A549 (cell line): ENCODE data around the gene AP2B1. TPM values are rescaled to one million over a fixed set of nuclear protein-coding genes. Genes with fewer than 3 reads are reported as not detected.

ENCODE experiments used
- ATAC-seq, 2 experiments: fragments of 200-7000 bp in 1 of 2; fragments of >200 bp in 1 of 2; cut with Nextera tagmentation in 1 of 2; cut with Tn5 transposase in 1 of 2; 3 replicates each; pipeline versions ENCODE4 v1.8.0 to v1.9.1; 2018 to 2020; ENCODE audit warnings: mild to moderate bottlenecking in 1 of 2, moderate library complexity in 1 of 2
- CTCF ChIA-PET: fragments of 300-600 bp; sonication (Branson Sonifier 250); formaldehyde crosslinking; extraction: SDS; loops from one replicate; lab custom pipeline; 2021; ENCODE audit warnings: antibody characterized with exemption, inconsistent platforms; lab: Yijun Ruan, JAX
- POLR2A ChIA-PET: fragments of 350-600 bp; formaldehyde crosslinking; extraction: SDS; loops from one replicate; lab custom pipeline; 2021; ENCODE audit warnings: antibody characterized with exemption, inconsistent platforms; lab: Yijun Ruan, JAX
- DNase-seq, 2 experiments: peaks; one replicate each; pipeline versions ENCODE4 v3.0.0 to v3.0.0-alpha.2; 2011 to 2016; ENCODE audit warnings: low read depth in 1 of 2, low spot score in 1 of 2
- FAIRE-seq: peaks from 2 replicates; lab custom pipeline; 2011; peaks lifted over from hg19 to GRCh38; lab: Jason Lieb, UNC
- H3K27ac ChIP-seq, 2 experiments: fragments of >200 bp; sonication (Bioruptor Twin); formaldehyde crosslinking; 3 replicates each; pipeline ENCODE4 v1.5.1; 2016 to 2017
- H3K4me1 ChIP-seq: fragments of >200 bp; sonication (Bioruptor Twin); formaldehyde crosslinking; 3 replicates; pipeline ENCODE4 v1.6.1; 2016
- H3K4me2 ChIP-seq: fragments of >200 bp; sonication (Bioruptor Twin); formaldehyde crosslinking; 3 replicates; pipeline ENCODE4 v1.6.1; 2016
- H3K4me3 ChIP-seq: fragments of >200 bp; sonication (Bioruptor Twin); formaldehyde crosslinking; 3 replicates; pipeline ENCODE4 v1.5.1; 2016
- H3K9me3 ChIP-seq: fragments of >200 bp; sonication (Bioruptor Twin); formaldehyde crosslinking; 3 replicates; pipeline ENCODE4 v1.6.1; 2016
- BCL3 ChIP-seq: fragments of >200 bp; sonication (Bioruptor Twin); formaldehyde crosslinking; IDR thresholded peaks from 3 replicates; pipeline ENCODE4 v1.6.1; 2016
- CBX8 ChIP-seq: fragments of 200-600 bp; sonication (generic); IDR thresholded peaks from 2 replicates; pipeline ENCODE4 v1.6.1; 2016
- CEBPB ChIP-seq, 2 experiments: fragments of >200 bp in 1 of 2; sonication (Bioruptor Twin) in 1 of 2; formaldehyde crosslinking in 1 of 2; IDR thresholded peaks; 2 replicates each; pipeline ENCODE4 v1.6.1; 2012 to 2016
- E2F6 ChIP-seq: IDR thresholded peaks from 2 replicates; pipeline ENCODE4 v1.6.1; 2012; ENCODE audit warnings: low read depth, borderline replicate concordance
- HOXA7 ChIP-seq: fragments of 250-450 bp; sonication (Bioruptor Pico); IDR thresholded peaks from 2 replicates; pipeline ENCODE4 v1.5.0; 2020; ENCODE audit warnings: mild to moderate bottlenecking, moderate library complexity
- HOXB13 ChIP-seq: fragments of 250-450 bp; sonication (Bioruptor Pico); IDR thresholded peaks from 2 replicates; pipeline ENCODE4 v1.5.0; 2020; ENCODE audit warnings: low read depth, mild to moderate bottlenecking, moderate library complexity
- HOXB5 ChIP-seq: fragments of 250-450 bp; sonication (Bioruptor Pico); IDR thresholded peaks from 2 replicates; pipeline ENCODE4 v1.5.0; 2020; ENCODE audit warnings: mild to moderate bottlenecking, moderate library complexity
- JUN ChIP-seq, 2 experiments: fragments of >200 bp; sonication (Bioruptor Twin); formaldehyde crosslinking; IDR thresholded peaks; 2 replicates in 1 of 2; 3 replicates in 1 of 2; pipeline ENCODE4 v1.6.1; 2016 to 2017
- KDM1A ChIP-seq: fragments of 200-600 bp; sonication (generic); IDR thresholded peaks from 2 replicates; pipeline ENCODE4 v1.6.1; 2016; ENCODE audit warnings: low read depth, mild to moderate bottlenecking
- KDM5A ChIP-seq: fragments of 200-600 bp; sonication (generic); IDR thresholded peaks from 2 replicates; pipeline ENCODE4 v1.6.1; 2016; ENCODE audit warnings: antibody characterized with exemption, mild to moderate bottlenecking
- MAFK ChIP-seq: fragments of 450-650 bp; IDR thresholded peaks from 2 replicates; pipeline ENCODE4 v1.6.1; 2014; ENCODE audit not compliant: partially characterized antibody
- MAX ChIP-seq: IDR thresholded peaks from 2 replicates; pipeline ENCODE4 v1.6.1; 2012
- PHF8 ChIP-seq: fragments of 200-600 bp; sonication (generic); IDR thresholded peaks from 2 replicates; pipeline ENCODE4 v1.6.1; 2016; ENCODE audit warnings: low read depth, mild to moderate bottlenecking, antibody characterized with exemption, moderate library complexity, borderline replicate concordance
- POLR2A ChIP-seq: IDR thresholded peaks from 2 replicates; pipeline ENCODE4 v1.6.1; 2012; ENCODE audit warnings: mild to moderate bottlenecking, low read length
- SMC3 ChIP-seq: fragments of >200 bp; sonication (Bioruptor Twin); formaldehyde crosslinking; IDR thresholded peaks from 3 replicates; pipeline ENCODE4 v1.6.1; 2018; ENCODE audit warnings: inconsistent platforms
- ZNF302 ChIP-seq: fragments of 250-450 bp; sonication (Bioruptor Pico); IDR thresholded peaks from 2 replicates; pipeline ENCODE4 v1.9.0; 2021; ENCODE audit warnings: inconsistent platforms, mild to moderate bottlenecking, moderate library complexity
- WGBS: methylation state at CpG from one replicate; pipeline ENCODE4 v1.1.6; 2017; ENCODE audit errors: missing lambda C conversion rate; 5-methylcytosine and 5-hydroxymethylcytosine counted together
- polyA plus RNA-seq, 4 experiments: library from polyadenylated mRNA; depleted of rRNA in 3 of 4; stranded (reverse); fragments of >200 nt; fragmentation: RNase III in 1 of 4; extraction: RNeasy Plus Mini Kit Qiagen cat#74134 plus additional on column Dnase treatment in 1 of 4; gene quantifications; 2 replicates in 3 of 4; 3 replicates in 1 of 4; pipeline ENCODE4 v1.2.3, GENCODE V29; 2011 to 2017
- TF ChIP-seq, protein P1 (sequence below): fragments of 250-450 bp; sonication (Bioruptor Pico); IDR thresholded peaks from 2 replicates; pipeline ENCODE4 v1.5.0; 2021; ENCODE audit warnings: mild to moderate bottlenecking, moderate library complexity, borderline replicate concordance
- TF ChIP-seq, protein P2 (sequence below): IDR thresholded peaks from 2 replicates; pipeline ENCODE4 v1.6.1; 2012
- TF ChIP-seq, protein P3 (sequence below): fragments of 150-350 bp; IDR thresholded peaks from 2 replicates; pipeline ENCODE4 v1.6.1; 2014; ENCODE audit warnings: low read depth, mild to moderate bottlenecking, low read length

The AP2B1 gene
- polyA plus RNA-seq, 2 of the 4 experiments (the other 2 are of a cell fraction) = 110 to 278 TPM

- H3K4me1 ChIP-seq = peaks cover 16% of the 10 kb centered on the region; the same call in 2 of the 3 replicates
- ChIA-PET CTCF (interaction anchor here (0.8 to 2.8 kb wide), 6 partner anchors 10 to 169 kb away, joined by 3 to 11 read pairs (median 5); no protein-coding TSS in a partner anchor), POLR2A (interaction anchor here (0.6 to 2.6 kb wide), 14 partner anchors 8 to 231 kb away, joined by 3 to 43 read pairs (median 4); partner anchors contain the start of genes AP2B1 and TAF15)
- peak; percentile 89 to 93 for DNase-seq
- 1% methylated on average over 44 of the region's 45 CpGs for WGBS
- peak within 1 kb of the TSS; percentile 80 for H3K4me2 ChIP-seq
- TF ChIP-seq HOXA7 (no peak), HOXB13 (0 out of 2 replicates have a peak, but pooled peaks have one; percentile 60), SMC3 (peak; percentile 20; the same call in 1 of the 3 replicates), PHF8 (peak; percentile 64; the same call in 1 of the 2 replicates), CBX8 (no peak), ZNF302 (no peak), CEBPB (IDR thresholded peaks at IDR 0.05) (0 out of 4 replicates have a peak, but pooled peaks of 1 of the 2 experiments have one; percentile 10), HOXB5 (CRISPR knock-in tag) (0 out of 2 replicates have a peak, but pooled peaks have one; percentile 44), KDM1A (no peak), MAFK (no peak), POLR2A (peak; percentile 78), E2F6 (peak; percentile 59; the same call in 1 of the 2 replicates), MAX (peak; percentile 93), KDM5A (peak; percentile 58; the same call in 1 of the 2 replicates), BCL3 (peak; percentile 95), JUN (IDR thresholded peaks at IDR 0.05) (peak; percentile 90 to 99; a peak in 4 of 5 replicates)
- TF ChIP-seq, protein P1, sequence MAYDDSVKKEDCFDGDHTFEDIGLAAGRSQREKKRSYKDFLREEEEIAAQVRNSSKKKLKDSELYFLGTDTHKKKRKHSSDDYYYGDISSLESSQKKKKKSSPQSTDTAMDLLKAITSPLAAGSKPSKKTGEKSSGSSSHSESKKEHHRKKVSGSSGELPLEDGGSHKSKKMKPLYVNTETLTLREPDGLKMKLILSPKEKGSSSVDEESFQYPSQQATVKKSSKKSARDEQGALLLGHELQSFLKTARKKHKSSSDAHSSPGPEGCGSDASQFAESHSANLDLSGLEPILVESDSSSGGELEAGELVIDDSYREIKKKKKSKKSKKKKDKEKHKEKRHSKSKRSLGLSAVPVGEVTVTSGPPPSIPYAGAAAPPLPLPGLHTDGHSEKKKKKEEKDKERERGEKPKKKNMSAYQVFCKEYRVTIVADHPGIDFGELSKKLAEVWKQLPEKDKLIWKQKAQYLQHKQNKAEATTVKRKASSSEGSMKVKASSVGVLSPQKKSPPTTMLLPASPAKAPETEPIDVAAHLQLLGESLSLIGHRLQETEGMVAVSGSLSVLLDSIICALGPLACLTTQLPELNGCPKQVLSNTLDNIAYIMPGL (CRISPR knock-in tag) = no peak
- TF ChIP-seq, protein P2, sequence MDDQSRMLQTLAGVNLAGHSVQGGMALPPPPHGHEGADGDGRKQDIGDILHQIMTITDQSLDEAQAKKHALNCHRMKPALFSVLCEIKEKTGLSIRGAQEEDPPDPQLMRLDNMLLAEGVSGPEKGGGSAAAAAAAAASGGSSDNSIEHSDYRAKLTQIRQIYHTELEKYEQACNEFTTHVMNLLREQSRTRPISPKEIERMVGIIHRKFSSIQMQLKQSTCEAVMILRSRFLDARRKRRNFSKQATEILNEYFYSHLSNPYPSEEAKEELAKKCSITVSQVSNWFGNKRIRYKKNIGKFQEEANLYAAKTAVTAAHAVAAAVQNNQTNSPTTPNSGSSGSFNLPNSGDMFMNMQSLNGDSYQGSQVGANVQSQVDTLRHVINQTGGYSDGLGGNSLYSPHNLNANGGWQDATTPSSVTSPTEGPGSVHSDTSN = peak; percentile 44; the same call in 1 of the 2 replicates
- TF ChIP-seq, protein P3, sequence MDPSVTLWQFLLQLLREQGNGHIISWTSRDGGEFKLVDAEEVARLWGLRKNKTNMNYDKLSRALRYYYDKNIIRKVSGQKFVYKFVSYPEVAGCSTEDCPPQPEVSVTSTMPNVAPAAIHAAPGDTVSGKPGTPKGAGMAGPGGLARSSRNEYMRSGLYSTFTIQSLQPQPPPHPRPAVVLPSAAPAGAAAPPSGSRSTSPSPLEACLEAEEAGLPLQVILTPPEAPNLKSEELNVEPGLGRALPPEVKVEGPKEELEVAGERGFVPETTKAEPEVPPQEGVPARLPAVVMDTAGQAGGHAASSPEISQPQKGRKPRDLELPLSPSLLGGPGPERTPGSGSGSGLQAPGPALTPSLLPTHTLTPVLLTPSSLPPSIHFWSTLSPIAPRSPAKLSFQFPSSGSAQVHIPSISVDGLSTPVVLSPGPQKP = no peak
- TF ChIP-seq, all 56 proteins: peak for 12
- Histone ChIP-seq H3K9me3 (no peaks in the 10 kb centered on the region), H3K27ac (peak within 1 kb of the TSS; percentile 83 to 90), H3K4me3 (peak within 1 kb of the TSS; percentile 67)
- FAIRE-seq (peak; percentile 97), ATAC-seq (peak; percentile 98 to 99)
These were observed 8.8 kb upstream of the AP2B1 start, which contains the start of gene PEX12 for GRCh38 chr17:35578197-35578928. Gene PEX12 (minus strand): TSS chr17:35578571. CDS start chr17:35578021, 550 bp downstream.
